GM12892 (cell line): ENCODE data around the gene KCNMA1.

Source experiments
- POLR2A ChIP-seq: IDR thresholded peaks from 2 replicates; pipeline ENCODE4 v1.6.1; 2011; ENCODE audit warnings: low read depth, low read length, control low read depth
- TAF1 ChIP-seq: IDR thresholded peaks from 2 replicates; pipeline ENCODE4 v1.6.1; 2011; ENCODE audit warnings: low read depth, mild to moderate bottlenecking, control low read depth, low read length, borderline replicate concordance

GRCh38 chr10:77236700-77237099 is 400.9 kb downstream of the KCNMA1 start:
- TF ChIP-seq TAF1 (no peak), POLR2A (no peak)
